Hypothalamus (tissue), 51 donors: Measurements from ENCODE around the gene OR11H12.
"Not testable (repeated sequence)": the region's sequence is repeated elsewhere in the genome, so short reads cannot be mapped to it uniquely, and the experiment has no call there.

ENCODE experiments used
- DNase-seq, 51 donors: peaks; one replicate each; lab custom pipeline; 2025; lab: John Stamatoyannopoulos, UW

Gene OR11H12, protein sequence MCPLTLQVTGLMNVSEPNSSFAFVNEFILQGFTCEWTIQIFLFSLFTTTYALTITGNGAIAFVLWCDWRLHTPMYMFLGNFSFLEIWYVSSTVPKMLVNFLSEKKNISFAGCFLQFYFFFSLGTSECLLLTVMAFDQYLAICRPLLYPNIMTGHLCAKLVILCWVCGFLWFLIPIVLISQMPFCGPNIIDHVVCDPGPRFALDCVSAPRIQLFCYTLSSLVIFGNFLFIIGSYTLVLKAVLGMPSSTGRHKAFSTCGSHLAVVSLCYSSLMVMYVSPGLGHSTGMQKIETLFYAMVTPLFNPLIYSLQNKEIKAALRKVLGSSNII

DNA sequence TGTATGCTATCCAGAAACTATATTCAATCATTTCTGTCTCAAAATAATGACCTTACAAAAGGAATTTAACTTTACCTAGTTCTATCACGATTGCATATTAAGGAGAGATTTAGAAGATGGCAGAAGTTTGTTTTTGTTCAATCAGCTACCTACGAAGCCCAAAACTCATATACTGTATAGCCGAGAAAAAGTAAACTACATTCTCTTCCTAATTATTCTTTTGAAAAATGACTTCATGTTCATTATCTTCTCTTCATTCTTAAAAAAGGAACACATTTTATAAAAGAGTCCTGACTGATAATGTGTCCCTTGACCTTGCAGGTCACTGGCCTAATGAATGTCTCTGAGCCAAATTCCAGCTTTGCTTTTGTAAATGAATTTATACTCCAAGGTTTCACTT, at the start of gene OR11H12:
Gene OR11H12, plus strand, starts transcription at position 301 of the 400 bp plus-strand sequence. Its CDS starts 0 bp downstream, at position 301.
- DNase-seq = not testable (repeated sequence)

DNA sequence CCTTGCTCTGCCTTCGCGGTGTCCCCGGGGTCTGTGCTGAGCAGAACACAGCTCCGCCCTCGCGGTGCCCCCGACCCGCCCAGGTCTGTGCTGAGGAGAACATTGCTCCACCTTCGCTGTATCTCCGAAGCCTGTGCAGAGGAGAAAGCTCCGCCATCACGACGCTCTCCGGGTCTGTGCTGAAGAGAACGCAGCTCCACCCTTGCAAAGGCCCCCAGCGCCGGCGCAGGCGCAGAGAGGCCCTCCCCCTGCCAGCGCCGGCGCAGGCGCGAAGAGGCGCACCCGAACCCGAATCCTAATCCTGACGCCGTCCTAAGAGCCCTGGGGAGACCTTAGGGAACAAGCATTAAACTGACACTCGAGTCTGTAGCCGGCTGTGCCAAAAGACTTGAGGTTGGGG, 18.0 kb upstream of the OR11H12 start:
- not testable (repeated sequence) for DNase-seq

DNA sequence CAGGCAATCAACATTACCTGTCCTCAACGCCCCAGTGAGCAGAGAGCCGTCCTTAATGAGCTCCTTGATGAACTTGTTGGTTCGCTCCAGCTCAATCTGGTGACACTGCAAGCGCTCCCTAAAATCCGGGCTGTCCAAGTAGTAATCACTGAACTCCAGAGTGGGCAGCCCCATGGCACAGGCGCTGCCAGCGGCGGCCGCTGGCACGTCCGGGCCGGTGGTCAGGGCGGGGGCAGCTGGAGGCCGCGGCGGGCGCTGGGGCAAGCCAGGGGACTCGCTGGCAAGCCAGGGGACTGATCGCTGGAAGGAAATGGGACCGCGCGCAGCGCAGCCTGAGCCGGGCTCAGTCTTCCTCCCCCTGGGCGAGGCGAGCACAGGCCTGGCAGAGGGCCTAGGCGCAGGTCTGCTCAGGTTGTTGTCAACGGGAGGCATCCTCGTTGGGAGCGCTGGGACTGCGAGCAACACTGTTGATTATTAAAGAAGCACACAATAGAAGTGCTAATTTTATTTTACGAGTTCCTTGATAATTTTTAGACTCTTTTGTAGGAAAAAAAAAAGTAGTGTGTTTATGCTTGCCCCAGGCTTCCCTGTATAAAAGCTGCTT, 25.8 kb downstream of the OR11H12 start:
- not testable (repeated sequence) for DNase-seq

DNA sequence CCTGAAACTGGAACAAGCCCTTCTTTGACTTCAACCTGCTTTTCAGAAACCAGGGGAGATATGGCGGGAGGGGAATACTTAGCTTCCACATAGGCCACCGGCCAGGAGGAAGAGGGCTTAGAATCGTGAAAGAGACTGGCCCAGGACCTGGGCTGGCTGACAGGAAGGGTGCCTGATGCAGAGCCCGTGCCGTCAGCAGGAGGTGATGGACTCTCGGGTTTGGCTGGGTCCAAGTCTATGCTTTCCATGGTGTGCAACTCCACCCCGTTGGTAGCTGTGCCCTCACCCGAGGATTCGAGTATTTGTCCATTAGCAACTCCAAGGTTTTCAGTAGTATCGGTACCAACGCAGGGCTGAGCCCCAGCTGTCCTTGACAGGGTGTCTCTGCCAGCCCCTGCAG, 35.1 kb downstream of the OR11H12 start:
- not testable (repeated sequence) for DNase-seq

DNA sequence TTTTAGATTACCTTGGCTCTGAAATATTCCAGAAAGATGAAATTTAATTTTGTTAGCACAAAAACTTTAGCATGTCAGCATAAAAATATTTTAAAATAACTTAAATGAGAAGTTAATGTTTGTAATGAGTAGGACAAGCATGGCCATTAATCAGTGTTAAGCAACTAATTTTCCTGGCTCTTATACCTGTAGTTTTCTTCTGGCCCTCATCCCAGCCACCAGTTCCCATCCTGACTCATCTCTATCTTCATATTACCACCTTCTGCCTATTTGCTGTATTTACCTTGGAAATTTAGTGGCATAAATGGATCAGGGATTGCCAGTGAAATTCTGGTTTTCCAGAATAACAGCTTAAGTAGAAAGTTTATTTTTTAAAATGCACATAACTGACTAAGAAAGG, 37.1 kb downstream of the OR11H12 start:
- DNase-seq = not testable (repeated sequence)

DNA sequence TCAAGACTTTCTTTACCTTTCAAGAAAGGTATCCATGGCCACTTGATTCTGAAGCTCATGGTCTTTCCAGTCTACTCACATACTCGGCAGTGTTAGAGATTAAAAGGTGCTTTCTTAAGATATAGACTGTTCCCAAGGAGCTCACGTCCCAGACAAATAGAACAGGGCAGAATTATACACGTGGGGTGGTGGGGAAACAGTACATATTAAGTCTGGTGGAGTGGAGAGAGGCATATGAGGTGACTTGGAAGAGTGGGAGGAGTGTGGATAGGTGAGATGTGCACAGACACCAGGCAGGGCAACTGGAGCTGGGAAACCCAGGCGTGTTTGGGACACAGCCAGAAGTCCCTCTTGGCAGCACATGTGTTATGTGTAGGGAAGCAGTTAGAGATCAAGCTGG, 37.9 kb downstream of the OR11H12 start:
- DNase-seq = not testable (repeated sequence)

DNA sequence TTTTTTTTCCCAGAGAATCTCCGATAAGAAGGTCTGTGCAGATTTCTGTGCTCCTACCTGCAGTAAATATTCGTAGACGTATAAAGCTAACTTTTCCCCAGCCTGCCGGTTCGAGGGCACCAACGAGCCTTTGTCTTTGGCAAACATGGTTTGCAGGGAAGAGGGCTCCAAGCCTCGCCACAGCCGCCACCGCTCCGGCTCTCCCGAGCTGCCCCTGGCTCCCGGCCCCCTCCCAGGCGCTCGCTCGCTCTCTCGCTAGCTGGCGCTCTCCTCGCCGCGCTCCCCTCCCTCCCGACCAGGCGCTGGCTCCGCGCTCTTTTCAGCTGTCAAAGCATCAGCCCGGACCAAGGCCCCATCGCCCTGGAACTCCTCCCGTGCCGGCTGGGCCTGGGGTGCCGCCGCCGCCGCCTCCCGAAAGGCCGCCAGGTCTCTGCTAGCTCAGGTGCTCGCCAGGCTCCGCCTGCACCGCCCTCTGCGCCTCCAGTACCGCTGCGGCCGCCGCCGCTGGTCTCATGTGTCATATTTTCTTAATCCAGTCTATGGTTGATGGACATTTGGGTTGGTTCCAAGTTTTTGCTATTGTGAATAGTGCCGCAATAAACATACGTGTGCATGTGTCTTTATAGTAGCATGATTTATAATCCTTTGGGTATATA, 45.3 kb downstream of the OR11H12 start:
- not testable (repeated sequence) for DNase-seq
